H1 (cell line): ENCODE data around the gene FGF6. TPM values are rescaled to one million over a fixed set of nuclear protein-coding genes. Genes with fewer than 3 reads are reported as not detected.

Experiments
- CTCF ChIA-PET: fragments of 300-600 bp; sonication (Branson Sonifier 250); formaldehyde crosslinking; loops from one replicate; lab custom pipeline; 2021; ENCODE audit not compliant: partially characterized antibody; lab: Charles Lee
- POLR2A ChIA-PET: fragments of 300-600 bp; sonication (Branson Sonifier 250); formaldehyde crosslinking; loops from one replicate; lab custom pipeline; 2021; ENCODE audit warnings: inconsistent platforms; ENCODE audit not compliant: partially characterized antibody; lab: Charles Lee
- DNase-seq, 2 experiments: peaks; one replicate each; pipeline versions ENCODE4 v3.0.0 to v3.0.0-alpha.2; 2010 to 2022; ENCODE audit warnings: low spot score in 2 of 2, low read depth in 1 of 2, mixed read lengths in 1 of 2
- FAIRE-seq: peaks from 2 replicates; lab custom pipeline; 2011; peaks lifted over from hg19 to GRCh38; lab: Jason Lieb, UNC
- H2AFZ ChIP-seq: 2 replicates; pipeline ENCODE4 v1.8.1; 2012; ENCODE audit warnings: low read length, inconsistent platforms
- H2AK5ac ChIP-seq: 2 replicates; pipeline ENCODE4 v1.6.1; 2013; ENCODE audit warnings: low read depth, low read length
- H2BK120ac ChIP-seq: replicated peaks from 2 replicates; pipeline ENCODE3; 2013; ENCODE audit warnings: low read depth, low read length, inconsistent platforms
- H2BK12ac ChIP-seq: 2 replicates; pipeline ENCODE4 v1.6.1; 2013; ENCODE audit warnings: low read depth, low read length
- H2BK15ac ChIP-seq: 2 replicates; pipeline ENCODE4 v1.6.1; 2013; ENCODE audit warnings: low read length
- H2BK20ac ChIP-seq: 2 replicates; pipeline ENCODE4 v1.6.1; 2013; ENCODE audit warnings: low read length
- H2BK5ac ChIP-seq: 2 replicates; pipeline ENCODE4 v1.6.1; 2013; ENCODE audit warnings: low read depth, low read length
- H3K14ac ChIP-seq: 2 replicates; pipeline ENCODE4 v1.6.1; 2013; ENCODE audit warnings: inconsistent platforms; ENCODE audit not compliant: insufficient read length
- H3K18ac ChIP-seq: 2 replicates; pipeline ENCODE4 v1.6.1; 2013; ENCODE audit warnings: low read length; ENCODE audit errors: extremely low read depth
- H3K23ac ChIP-seq: 2 replicates; pipeline ENCODE4 v1.6.1; 2013; ENCODE audit warnings: inconsistent platforms; ENCODE audit not compliant: insufficient read length
- H3K23me2 ChIP-seq: 2 replicates; pipeline ENCODE4 v1.6.1; 2013; ENCODE audit warnings: low read depth, low read length
- H3K27ac ChIP-seq: 2 replicates; pipeline ENCODE4 v1.6.1; 2011; ENCODE audit warnings: low read depth, low read length, inconsistent platforms
- H3K27me3 ChIP-seq, 4 experiments: replicated peaks in 1 of 4; 1 replicate in 1 of 4; 2 replicates in 3 of 4; pipeline versions ENCODE4 v1.6.1 to v1.8.1; 2011 to 2013; ENCODE audit warnings: low read length in 3 of 4, mild to moderate bottlenecking in 3 of 4, inconsistent platforms in 2 of 4, mixed read lengths in 2 of 4, moderate library complexity in 1 of 4; ENCODE audit not compliant: control insufficient read depth in 3 of 4, insufficient read depth in 3 of 4; ENCODE audit errors: extremely low read depth in 1 of 4
- H3K36me3 ChIP-seq, 4 experiments: 2 replicates each; pipeline versions ENCODE4 v1.6.1 to v1.8.1; 2011 to 2013; ENCODE audit warnings: mild to moderate bottlenecking in 4 of 4, low read length in 3 of 4, moderate library complexity in 2 of 4, control low read depth in 1 of 4, inconsistent platforms in 1 of 4; ENCODE audit not compliant: insufficient read depth in 4 of 4, control insufficient read depth in 2 of 4
- H3K4ac ChIP-seq: replicated peaks from 2 replicates; pipeline ENCODE3; 2013; ENCODE audit warnings: low read length, low read depth, mixed read lengths, inconsistent platforms; ENCODE audit not compliant: insufficient read length
- H3K4me1 ChIP-seq, 4 experiments: replicated peaks in 1 of 4; 1 replicate in 1 of 4; 2 replicates in 3 of 4; pipeline versions ENCODE4 v1.6.1 to v1.8.1; 2011 to 2013; ENCODE audit warnings: low read length in 3 of 4, inconsistent platforms in 2 of 4, mixed read lengths in 1 of 4; ENCODE audit not compliant: insufficient read depth in 4 of 4, control insufficient read depth in 3 of 4
- H3K4me2 ChIP-seq, 2 experiments: 2 replicates each; pipeline versions ENCODE4 v1.6.1 to v1.8.1; 2011 to 2013; ENCODE audit warnings: low read depth in 2 of 2, low read length in 2 of 2, control low read depth in 1 of 2, inconsistent platforms in 1 of 2, mild to moderate bottlenecking in 1 of 2; ENCODE audit not compliant: insufficient read depth in 1 of 2
- H3K4me3 ChIP-seq, 4 experiments: fragments of 200-600, 300-600 bp in 1 of 4; sonication (generic), shearing (Covaris generic), sonication (Bioruptor Twin) in 1 of 4; 2 replicates each; pipeline versions ENCODE4 v1.5.1 to v1.8.1; 2011 to 2016; ENCODE audit warnings: low read length in 4 of 4, low read depth in 3 of 4, control low read depth in 2 of 4, inconsistent platforms in 2 of 4, mild to moderate bottlenecking in 2 of 4, mixed read lengths in 1 of 4, moderate library complexity in 1 of 4; ENCODE audit not compliant: insufficient read depth in 2 of 4; ENCODE audit errors: extremely low read depth in 1 of 4
- H3K56ac ChIP-seq: replicated peaks from 2 replicates; pipeline ENCODE3; 2013; ENCODE audit warnings: low read depth, mild to moderate bottlenecking, mixed read lengths, low read length, inconsistent platforms; ENCODE audit not compliant: insufficient read length
- H3K79me1 ChIP-seq: 2 replicates; pipeline ENCODE4 v1.6.1; 2013; ENCODE audit warnings: low read depth, low read length, control low read depth
- H3K79me2 ChIP-seq, 2 experiments: 2 replicates each; pipeline versions ENCODE4 v1.6.1 to v1.8.1; 2012 to 2013; ENCODE audit warnings: low read length in 2 of 2, mild to moderate bottlenecking in 2 of 2, inconsistent platforms in 1 of 2; ENCODE audit not compliant: insufficient read depth in 2 of 2, control insufficient read depth in 1 of 2
- H3K9ac ChIP-seq, 4 experiments: replicated peaks in 1 of 4; 1 replicate in 1 of 4; 2 replicates in 3 of 4; pipeline versions ENCODE4 v1.6.1 to v1.8.1; 2011 to 2013; ENCODE audit warnings: low read depth in 3 of 4, low read length in 3 of 4, control low read depth in 2 of 4, mild to moderate bottlenecking in 2 of 4, moderate library complexity in 2 of 4, inconsistent platforms in 1 of 4; ENCODE audit errors: extremely low read depth in 1 of 4
- H3K9me3 ChIP-seq, 2 experiments: 2 replicates each; pipeline versions ENCODE4 v1.6.1 to v1.8.1; 2012 to 2013; ENCODE audit warnings: mild to moderate bottlenecking in 2 of 2, moderate library complexity in 2 of 2, control low read depth in 1 of 2, inconsistent platforms in 1 of 2, low read depth in 1 of 2, low read length in 1 of 2, mixed read lengths in 1 of 2; ENCODE audit not compliant: insufficient read depth in 2 of 2
- H4K20me1 ChIP-seq, 2 experiments: replicated peaks in 1 of 2; 2 replicates each; pipeline versions ENCODE3 to v1.8.1; 2011 to 2013; ENCODE audit warnings: inconsistent platforms in 2 of 2, low read length in 2 of 2, mild to moderate bottlenecking in 1 of 2; ENCODE audit not compliant: insufficient read depth in 2 of 2, control insufficient read depth in 1 of 2
- H4K5ac ChIP-seq: 2 replicates; pipeline ENCODE4 v1.6.1; 2013; ENCODE audit warnings: low read length, low read depth, mixed read lengths, inconsistent platforms; ENCODE audit not compliant: insufficient read length
- H4K8ac ChIP-seq: 2 replicates; pipeline ENCODE4 v1.8.0; 2013; ENCODE audit warnings: mild to moderate bottlenecking, moderate library complexity, low read length, inconsistent platforms; ENCODE audit not compliant: insufficient read depth; ENCODE audit errors: extremely low read depth
- H4K91ac ChIP-seq: replicated peaks from 2 replicates; pipeline ENCODE3; 2013; ENCODE audit warnings: low read length, mixed read lengths, inconsistent platforms; ENCODE audit not compliant: insufficient read length
- CBX8 ChIP-seq: fragments of 300-800, 300-1000 bp; sonication (generic); IDR thresholded peaks from 2 replicates; pipeline ENCODE4 v1.7.1; 2016; ENCODE audit warnings: low read depth, low read length, borderline replicate concordance
- GABPA ChIP-seq: IDR thresholded peaks from 2 replicates; pipeline ENCODE4 v1.6.1; 2011; ENCODE audit warnings: mild to moderate bottlenecking, low read length, moderate library complexity, borderline replicate concordance; ENCODE audit not compliant: insufficient read depth
- HDAC6 ChIP-seq: IDR thresholded peaks from one replicate; pipeline ENCODE4 v1.7.1; 2012; ENCODE audit warnings: low read depth, mild to moderate bottlenecking, inconsistent platforms, low read length, moderate library complexity
- NRF1 ChIP-seq: IDR thresholded peaks from 2 replicates; pipeline ENCODE4 v1.6.1; 2011; ENCODE audit warnings: mild to moderate bottlenecking, low read depth, low read length, improper control_type of control experiment
- PHF8 ChIP-seq: fragments of 200-600 bp; sonication (generic); conservative IDR thresholded peaks from 2 replicates; pipeline ENCODE4 v1.7.1; 2012; ENCODE audit warnings: low read depth, mild to moderate bottlenecking, inconsistent platforms, low read length, moderate library complexity
- POU5F1 ChIP-seq: IDR thresholded peaks from 2 replicates; pipeline ENCODE4 v1.6.1; 2011; ENCODE audit warnings: low read depth, mild to moderate bottlenecking, low read length, moderate library complexity
- RBBP5 ChIP-seq: IDR thresholded peaks from 2 replicates; pipeline ENCODE4 v1.7.1; 2012; ENCODE audit warnings: low read depth, mild to moderate bottlenecking, inconsistent platforms, low read length, moderate library complexity, borderline replicate concordance
- RFX5 ChIP-seq: IDR thresholded peaks from 2 replicates; pipeline ENCODE4 v1.6.1; 2011; ENCODE audit warnings: low read depth, low read length, improper control_type of control experiment, borderline replicate concordance
- RXRA ChIP-seq: IDR thresholded peaks from 2 replicates; pipeline ENCODE4 v1.6.1; 2011; ENCODE audit warnings: low read depth, mild to moderate bottlenecking, low read length, moderate library complexity; ENCODE audit not compliant: insufficient read depth
- SP1 ChIP-seq: IDR thresholded peaks from 2 replicates; pipeline ENCODE4 v1.6.1; 2011; ENCODE audit warnings: low read depth, low read length
- SUZ12 ChIP-seq: fragments of 200-600 bp; sonication (generic); IDR thresholded peaks from 2 replicates; pipeline ENCODE4 v1.6.1; 2012; ENCODE audit warnings: mild to moderate bottlenecking, inconsistent platforms, low read length, moderate library complexity, mixed read lengths
- TAF1 ChIP-seq: IDR thresholded peaks from 2 replicates; pipeline ENCODE4 v1.6.1; 2011; ENCODE audit warnings: mild to moderate bottlenecking, low read depth, low read length
- WGBS, 2 experiments: shearing (Covaris generic) in 1 of 2; methylation state at CpG; one replicate each; pipeline versions ENCODE4 v1.1.6 to v1.1.7; 2013 to 2015; ENCODE audit warnings: low lambda C conversion rate in 2 of 2, mixed read lengths in 2 of 2, inconsistent platforms in 1 of 2, low coverage in 1 of 2, missing lambda C conversion rate in 1 of 2; ENCODE audit not compliant: insufficient replicate concordance in 2 of 2, insufficient coverage in 1 of 2, insufficient read length in 1 of 2; ENCODE audit errors: extremely low coverage in 1 of 2, missing lambda C conversion rate in 1 of 2; 5-methylcytosine and 5-hydroxymethylcytosine counted together
- polyA plus RNA-seq, 7 experiments: library from polyadenylated mRNA; depleted of rRNA in 3 of 7; stranded (reverse) in 5 of 7; unstranded in 2 of 7; fragments of >200 nt in 5 of 7; fragments of 200-250 nt in 2 of 7; gene quantifications; 1 replicate in 5 of 7; 2 replicates in 1 of 7; 4 replicates in 1 of 7; pipeline versions ENCODE4 v1.2.1 to v1.2.3, GENCODE V29; 2011 to 2013; ENCODE audit warnings: missing spikeins in 2 of 7, mixed read lengths in 2 of 7
- total RNA-seq: library from RNA; stranded (reverse); fragmentation: NEBNext Ultra II Directional; extraction: Animal tissue kit (Norgen Biotek cat#: 25700); gene quantifications from 2 replicates; pipeline ENCODE4 v1.2.1, GENCODE V29; 2021

FGF6 gene
- total and polyA plus RNA-seq, 2 of the 8 experiments (the other 6 are each of a cell fraction or from before 2014, with no cell fraction given), result not detected

DNA sequence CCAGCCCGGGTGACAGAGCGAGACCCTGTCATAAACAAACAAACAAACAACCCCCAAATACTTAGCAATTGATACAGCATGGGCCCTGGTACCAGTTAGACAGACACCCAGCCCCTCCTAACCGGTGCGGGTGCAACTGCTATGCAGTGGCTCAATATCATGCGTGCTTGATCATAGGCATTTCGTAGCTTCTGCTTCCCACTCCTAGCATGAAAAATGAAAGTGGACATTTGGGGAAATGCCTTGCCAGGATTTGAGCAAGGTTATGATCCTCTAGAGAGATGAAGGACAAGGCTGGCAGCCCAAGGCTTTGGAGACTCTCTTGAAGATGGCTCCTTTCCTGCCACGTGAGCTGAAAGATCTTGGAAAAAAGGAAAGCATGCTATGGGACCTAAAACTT, 13.7 kb downstream of the FGF6 start:
- no peak overlapping the region for H3K4me2 ChIP-seq
- H3K79me2 ChIP-seq, result no peaks in the 10 kb centered on the region
- H3K23me2 ChIP-seq, result no peaks in the 10 kb centered on the region
- no peak overlapping the region for H2BK120ac ChIP-seq
- no peak overlapping the region for H4K5ac ChIP-seq
- no peaks in the 10 kb centered on the region for H3K36me3 ChIP-seq
- no peak for FAIRE-seq
- no peak overlapping the region for H2BK12ac ChIP-seq
- H4K20me1 ChIP-seq, result no peaks in the 10 kb centered on the region
- no peaks in the 10 kb centered on the region for H3K79me1 ChIP-seq
- 89% methylated on average over 7 of the region's 7 CpGs; no CpG with 5 or more reads in 1 of the 2 experiments for WGBS, 2 experiments
- H2BK20ac ChIP-seq, result no peak overlapping the region
- H4K91ac ChIP-seq, result no peak overlapping the region
- H3K56ac ChIP-seq, result no peak overlapping the region
- no peak overlapping the region for H3K9ac ChIP-seq
- no peak overlapping the region for H2BK5ac ChIP-seq
- no peak overlapping the region for H2BK15ac ChIP-seq
- no peak overlapping the region for H2AFZ ChIP-seq
- H3K18ac ChIP-seq, result no peak overlapping the region
- no peaks in the 10 kb centered on the region for H3K4me1 ChIP-seq
- H3K14ac ChIP-seq, result no peak overlapping the region
- no peaks in the 10 kb centered on the region for H3K9me3 ChIP-seq
- H4K8ac ChIP-seq, result no peak overlapping the region
- POLR2A ChIA-PET, result interaction anchor here (0.9 to 1.4 kb wide), 3 partner anchors 16 to 107 kb away, joined by 3 read pairs; partner anchors contain the start of gene RAD51AP1
- H3K27me3 ChIP-seq, result no peaks in the 10 kb centered on the region; a peak in 1 of 7 replicates
- H3K4ac ChIP-seq, result no peak overlapping the region
- H3K27ac ChIP-seq, result no peak overlapping the region
- no peak overlapping the region for H3K23ac ChIP-seq
- no peak for DNase-seq
- H2AK5ac ChIP-seq, result no peak overlapping the region
- H3K4me3 ChIP-seq, result no peak overlapping the region
- CTCF ChIA-PET, result interaction anchor here (0.8 to 3.1 kb wide), 8 partner anchors 8 to 95 kb away, joined by 3 to 29 read pairs (median 5); partner anchors contain the start of gene FGF6
- TF ChIP-seq SUZ12 (no peak), GABPA (no peak), NRF1 (no peak), TAF1 (no peak), RFX5 (no peak), PHF8 (no peak), CBX8 (no peak), RXRA (no peak), SP1 (no peak), POU5F1 (no peak), HDAC6 (no peak), RBBP5 (no peak)
